K562 (cell line): ENCODE results near the gene ADAMTS15.

ENCODE experiments used
- CTCF ChIP-seq, 3 experiments: IDR thresholded peaks in 2 of 3; conservative IDR thresholded peaks in 1 of 3; 2 replicates each; pipeline ENCODE4 v1.5.1; 2011 to 2012; ENCODE audit warnings: low read length in 3 of 3, mild to moderate bottlenecking in 3 of 3, control low read depth in 2 of 3, improper control_type of control experiment in 1 of 3, inconsistent platforms in 1 of 3, low read depth in 1 of 3, mixed read lengths in 1 of 3, moderate library complexity in 1 of 3; ENCODE audit not compliant: insufficient read depth in 2 of 3
- NR2C2 ChIP-seq, 2 experiments: fragments of 200-800 bp in 1 of 2; sonication (Bioruptor generic) in 1 of 2; sonication (generic) in 1 of 2; formaldehyde crosslinking in 1 of 2; IDR thresholded peaks; 2 replicates each; pipeline versions ENCODE4 v1.6.1 to v1.8.0; 2016 to 2022; ENCODE audit warnings: mild to moderate bottlenecking in 1 of 2, missing compliant biosample characterization in 1 of 2, missing genetic modification characterization in 1 of 2, missing genetic modification reagents in 1 of 2

- TF ChIP-seq CTCF (IDR thresholded peaks at IDR 0.05 in 2 of 3, conservative IDR thresholded peaks at IDR 0.05 in 1 of 3; ENCODE audit: insufficient read depth in 2 of 3, low read depth in 1 of 3, low read length in 3 of 3) (no peak), NR2C2 (CRISPR knock-in tag; IDR thresholded peaks at IDR 0.05) (no peak), NR2C2 (tag; IDR thresholded peaks at IDR 0.05) (no peak)
Observed at GRCh38 chr11:130416530-130416882, 31.9 kb upstream of the ADAMTS15 start.
